ENCODE results near the gene NOVA2. TPM values are rescaled to one million over a fixed set of nuclear protein-coding genes. Genes with fewer than 3 reads are reported as not detected.
A peak's percentile ranks its signal among the peaks of the same experiment; 100 is the strongest.

NOVA2 gene
- total RNA-seq, 1 donor from 2014 or later: 10.7 TPM

DNA sequence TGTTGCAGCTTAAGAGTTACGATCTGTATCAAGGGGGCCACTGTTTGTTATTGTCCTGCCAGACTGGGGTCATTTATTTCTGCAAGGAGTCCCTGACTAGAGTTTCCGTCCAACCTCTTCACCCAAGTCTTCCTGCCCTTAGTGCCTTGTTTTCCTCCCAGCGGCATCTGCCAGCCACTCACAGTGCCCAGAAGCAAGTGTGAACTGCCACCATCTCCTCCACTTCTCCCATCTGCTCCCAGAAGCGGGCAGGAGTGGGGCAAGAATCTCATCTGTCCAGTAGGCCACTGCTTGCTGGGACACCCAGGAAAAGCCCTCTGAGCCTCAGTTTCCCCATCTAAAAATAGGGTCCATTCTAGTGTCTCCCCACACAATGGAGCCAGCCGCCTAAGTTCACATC is 4.0 kb downstream of the NOVA2 start:
- no peaks in the 10 kb centered on the region for H3K9me3 Mint-ChIP-seq (ENCODE audit: unreplicated experiment)
- TF ChIP-seq, protein P1, sequence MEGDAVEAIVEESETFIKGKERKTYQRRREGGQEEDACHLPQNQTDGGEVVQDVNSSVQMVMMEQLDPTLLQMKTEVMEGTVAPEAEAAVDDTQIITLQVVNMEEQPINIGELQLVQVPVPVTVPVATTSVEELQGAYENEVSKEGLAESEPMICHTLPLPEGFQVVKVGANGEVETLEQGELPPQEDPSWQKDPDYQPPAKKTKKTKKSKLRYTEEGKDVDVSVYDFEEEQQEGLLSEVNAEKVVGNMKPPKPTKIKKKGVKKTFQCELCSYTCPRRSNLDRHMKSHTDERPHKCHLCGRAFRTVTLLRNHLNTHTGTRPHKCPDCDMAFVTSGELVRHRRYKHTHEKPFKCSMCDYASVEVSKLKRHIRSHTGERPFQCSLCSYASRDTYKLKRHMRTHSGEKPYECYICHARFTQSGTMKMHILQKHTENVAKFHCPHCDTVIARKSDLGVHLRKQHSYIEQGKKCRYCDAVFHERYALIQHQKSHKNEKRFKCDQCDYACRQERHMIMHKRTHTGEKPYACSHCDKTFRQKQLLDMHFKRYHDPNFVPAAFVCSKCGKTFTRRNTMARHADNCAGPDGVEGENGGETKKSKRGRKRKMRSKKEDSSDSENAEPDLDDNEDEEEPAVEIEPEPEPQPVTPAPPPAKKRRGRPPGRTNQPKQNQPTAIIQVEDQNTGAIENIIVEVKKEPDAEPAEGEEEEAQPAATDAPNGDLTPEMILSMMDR (IDR thresholded peaks at IDR 0.05; ENCODE audit: insufficient read depth, low read depth, low read length): no peak
- TF ChIP-seq EZH2 (IDR thresholded peaks at IDR 0.05; ENCODE audit: insufficient read depth, low read length): no peak
- Histone ChIP-seq H3K9ac (ENCODE audit: low read length) (no peak overlapping the region), H2AFZ (ENCODE audit: low read depth, low read length) (no peak overlapping the region), H3K4me3 (ENCODE audit: insufficient read depth, low read depth, low read length) (no peak overlapping the region), H3K4me1 (ENCODE audit: insufficient read depth, low read length) (peaks cover 10% of the 10 kb centered on the region), H3K79me2 (ENCODE audit: insufficient read depth, low read length) (no peaks in the 10 kb centered on the region), H3K27ac (ENCODE audit: low read depth, low read length) (no peak overlapping the region), H3K36me3 (ENCODE audit: insufficient read depth, low read length) (no peaks in the 10 kb centered on the region), H3K9me3 (ENCODE audit: insufficient read depth, low read depth, low read length) (no peaks in the 10 kb centered on the region), H3K4me2 (ENCODE audit: low read length) (no peak overlapping the region), H4K20me1 (ENCODE audit: insufficient read depth, low read length) (peaks cover 21% of the 10 kb centered on the region), H3K27me3 (ENCODE audit: insufficient read depth, low read length) (peaks cover 5% of the 10 kb centered on the region)
- peaks cover 2% of the 10 kb centered on the region for H3K4me1 Mint-ChIP-seq (ENCODE audit: low read depth, unreplicated experiment)
- H3K36me3 Mint-ChIP-seq (ENCODE audit: low read depth, unreplicated experiment): peaks cover 14% of the 10 kb centered on the region
- peaks cover 12% of the 10 kb centered on the region for H3K27me3 Mint-ChIP-seq (ENCODE audit: low read depth, unreplicated experiment)
- FAIRE-seq (no peak), DNase-seq (ENCODE audit: low read depth) (no peak)
- no peak overlapping the region for H3K4me3 Mint-ChIP-seq (ENCODE audit: unreplicated experiment)
- no peak overlapping the region for H3K27ac Mint-ChIP-seq (ENCODE audit: unreplicated experiment)

DNA sequence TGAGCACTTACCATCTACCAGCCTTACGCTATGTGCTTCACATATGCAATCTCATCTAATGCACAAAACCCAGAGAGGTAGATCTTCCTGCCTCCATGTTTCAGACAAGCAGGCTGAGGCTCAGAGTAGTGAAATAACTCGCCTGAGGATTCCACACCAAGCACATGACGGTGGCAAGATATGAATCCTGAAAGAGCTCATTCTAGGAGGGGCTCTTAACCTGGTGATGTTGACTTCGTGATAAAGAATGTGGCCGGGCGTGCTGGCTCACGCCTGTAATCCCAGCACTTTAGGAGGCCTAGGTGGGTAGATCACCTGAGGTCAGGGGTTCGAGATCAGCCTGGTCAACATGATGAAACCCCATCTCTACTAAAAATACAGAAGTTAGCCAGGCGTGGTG is 5.0 kb downstream of the NOVA2 start:
- H3K27ac Mint-ChIP-seq (ENCODE audit: unreplicated experiment): no peak overlapping the region
- H3K79me2 ChIP-seq (ENCODE audit: insufficient read depth, low read length): no peaks in the 10 kb centered on the region
- no peak overlapping the region for H2AFZ ChIP-seq (ENCODE audit: low read depth, low read length)
- H3K9me3 ChIP-seq (ENCODE audit: insufficient read depth, low read depth, low read length): no peaks in the 10 kb centered on the region
- H3K9me3 Mint-ChIP-seq (ENCODE audit: unreplicated experiment): no peaks in the 10 kb centered on the region
- H3K4me1 ChIP-seq (ENCODE audit: insufficient read depth, low read length): peaks cover 10% of the 10 kb centered on the region
- H3K4me3 Mint-ChIP-seq (ENCODE audit: unreplicated experiment): no peak overlapping the region
- H4K20me1 ChIP-seq (ENCODE audit: insufficient read depth, low read length): peaks cover 21% of the 10 kb centered on the region
- H3K36me3 ChIP-seq (ENCODE audit: insufficient read depth, low read length): no peaks in the 10 kb centered on the region
- peaks cover 8% of the 10 kb centered on the region for H3K27me3 Mint-ChIP-seq (ENCODE audit: low read depth, unreplicated experiment)
- TF ChIP-seq, protein P1 (IDR thresholded peaks at IDR 0.05; ENCODE audit: insufficient read depth, low read depth, low read length): no peak
- no peak for TF ChIP-seq EZH2 (IDR thresholded peaks at IDR 0.05; ENCODE audit: insufficient read depth, low read length)
- DNase-seq (ENCODE audit: low read depth): no peak
- H3K4me2 ChIP-seq (ENCODE audit: low read length): no peak overlapping the region
- no peak overlapping the region for H3K9ac ChIP-seq (ENCODE audit: low read length)
- peaks cover 15% of the 10 kb centered on the region for H3K36me3 Mint-ChIP-seq (ENCODE audit: low read depth, unreplicated experiment)
- H3K27me3 ChIP-seq (ENCODE audit: insufficient read depth, low read length): no peaks in the 10 kb centered on the region
- no peak overlapping the region for H3K27ac ChIP-seq (ENCODE audit: low read depth, low read length)
- H3K4me3 ChIP-seq (ENCODE audit: insufficient read depth, low read depth, low read length): no peak overlapping the region
- FAIRE-seq: no peak
- peaks cover 2% of the 10 kb centered on the region for H3K4me1 Mint-ChIP-seq (ENCODE audit: low read depth, unreplicated experiment)

DNA sequence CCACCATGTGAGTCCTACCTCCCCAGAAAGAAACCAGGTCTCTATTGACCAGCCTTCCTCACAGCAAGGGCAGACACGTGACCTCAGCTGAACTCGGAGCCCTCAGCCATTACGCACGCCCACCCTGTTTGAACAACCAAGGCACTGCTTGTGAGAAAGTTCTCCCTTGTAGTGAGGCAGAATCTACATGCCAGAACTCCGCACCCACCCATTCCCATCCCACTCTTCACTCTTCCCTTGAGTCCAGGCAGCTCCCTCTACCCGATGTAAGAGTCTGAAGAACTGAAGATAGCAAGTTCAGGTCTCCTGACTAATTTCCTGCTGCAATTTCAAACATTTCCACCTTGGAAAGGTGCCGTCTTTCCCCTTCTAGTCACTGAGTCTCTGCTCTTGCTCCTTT is 6.4 kb downstream of the NOVA2 start:
- peak overlapping the region; percentile 3 for H3K27ac Mint-ChIP-seq (ENCODE audit: unreplicated experiment)
- no peak for FAIRE-seq
- Histone ChIP-seq H3K79me2 (ENCODE audit: insufficient read depth, low read length) (no peaks in the 10 kb centered on the region), H2AFZ (ENCODE audit: low read depth, low read length) (no peak overlapping the region), H3K4me1 (ENCODE audit: insufficient read depth, low read length) (peaks cover 6% of the 10 kb centered on the region), H3K4me3 (ENCODE audit: insufficient read depth, low read depth, low read length) (no peak overlapping the region), H4K20me1 (ENCODE audit: insufficient read depth, low read length) (peaks cover 16% of the 10 kb centered on the region), H3K27ac (ENCODE audit: low read depth, low read length) (no peak overlapping the region), H3K9me3 (ENCODE audit: insufficient read depth, low read depth, low read length) (no peaks in the 10 kb centered on the region), H3K4me2 (ENCODE audit: low read length) (no peak overlapping the region), H3K36me3 (ENCODE audit: insufficient read depth, low read length) (no peaks in the 10 kb centered on the region), H3K9ac (ENCODE audit: low read length) (no peak overlapping the region), H3K27me3 (ENCODE audit: insufficient read depth, low read length) (no peaks in the 10 kb centered on the region)
- peaks cover 5% of the 10 kb centered on the region for H3K27me3 Mint-ChIP-seq (ENCODE audit: low read depth, unreplicated experiment)
- TF ChIP-seq EZH2 (IDR thresholded peaks at IDR 0.05; ENCODE audit: insufficient read depth, low read length): no peak
- TF ChIP-seq, protein P1 (IDR thresholded peaks at IDR 0.05; ENCODE audit: insufficient read depth, low read depth, low read length): no peak
- H3K4me3 Mint-ChIP-seq (ENCODE audit: unreplicated experiment): no peak overlapping the region
- DNase-seq (ENCODE audit: low read depth): no peak
- no peaks in the 10 kb centered on the region for H3K4me1 Mint-ChIP-seq (ENCODE audit: low read depth, unreplicated experiment)
- H3K36me3 Mint-ChIP-seq (ENCODE audit: low read depth, unreplicated experiment): peaks cover 15% of the 10 kb centered on the region
- no peaks in the 10 kb centered on the region for H3K9me3 Mint-ChIP-seq (ENCODE audit: unreplicated experiment)

Measured in astrocyte (in vitro differentiated cells and primary cell).